NCI-H345 (cell line): ENCODE data around the gene EEF1AKMT1.
"Not testable (repeated sequence)": the region's sequence is repeated elsewhere in the genome, so short reads cannot be mapped to it uniquely, and the experiment has no call there.

ENCODE experiments used
- DNase-seq: peaks from one replicate; lab custom pipeline; 2025; lab: John Stamatoyannopoulos, UW

Gene EEF1AKMT1

DNA sequence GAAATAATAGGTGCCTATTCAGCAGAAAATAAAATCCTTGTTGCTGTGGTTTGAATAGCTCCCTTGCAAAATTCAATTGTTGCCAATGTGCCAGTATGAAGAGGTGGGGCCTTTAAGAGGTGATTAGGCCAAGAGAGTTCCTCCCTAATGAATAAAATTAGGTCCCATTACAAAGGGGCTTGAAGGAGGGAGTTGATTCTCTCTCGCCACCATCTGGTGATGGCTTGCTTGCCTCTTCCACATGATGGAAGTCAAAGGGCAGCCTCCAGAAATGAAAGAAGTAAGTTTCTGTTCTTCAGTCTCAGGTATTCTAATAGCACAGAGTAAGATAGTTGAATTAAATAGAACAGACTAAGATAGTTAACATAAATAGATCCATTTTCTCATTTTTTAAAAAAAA is 3.0 kb upstream of the EEF1AKMT1 start:
- DNase-seq: no peak

DNA sequence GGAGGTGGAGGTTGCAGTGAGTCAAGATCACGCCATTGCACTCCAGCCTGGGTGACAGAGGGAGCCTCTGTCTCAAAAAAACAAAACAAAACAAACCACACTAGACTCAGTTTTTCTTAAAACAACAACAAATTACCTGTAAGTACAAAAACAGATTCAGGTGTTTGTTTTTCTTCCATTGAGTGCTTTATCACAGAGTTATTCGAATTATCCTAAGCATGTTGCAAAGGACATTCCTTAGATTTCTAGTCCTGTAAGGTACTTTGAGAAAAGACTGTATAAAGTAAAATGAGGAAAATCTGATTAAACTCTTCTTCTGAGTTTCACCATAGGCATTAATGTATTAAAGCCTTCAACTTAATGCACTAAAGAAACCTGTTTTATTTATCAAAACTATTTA is 2.2 kb upstream of the EEF1AKMT1 start:
- DNase-seq: no peak

DNA sequence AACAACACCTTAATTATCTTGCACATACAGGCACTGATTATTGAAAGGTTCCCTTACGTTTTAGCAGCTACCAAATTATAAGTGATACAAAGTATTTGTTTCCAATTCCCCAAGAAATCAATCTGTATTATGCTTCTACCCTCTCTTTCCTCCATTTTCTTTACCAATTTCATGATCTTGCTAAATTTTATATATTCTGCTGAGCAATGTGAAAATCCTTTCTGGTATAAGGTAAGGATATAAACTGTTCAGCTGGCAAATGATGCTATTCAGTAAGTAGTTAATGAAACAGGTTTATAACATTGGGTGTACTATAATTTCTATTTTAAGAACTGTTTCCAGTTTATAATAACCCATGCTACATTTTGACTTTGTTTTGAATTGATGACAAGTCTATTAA is 985 bp upstream of the EEF1AKMT1 start:
- no peak for DNase-seq

DNA sequence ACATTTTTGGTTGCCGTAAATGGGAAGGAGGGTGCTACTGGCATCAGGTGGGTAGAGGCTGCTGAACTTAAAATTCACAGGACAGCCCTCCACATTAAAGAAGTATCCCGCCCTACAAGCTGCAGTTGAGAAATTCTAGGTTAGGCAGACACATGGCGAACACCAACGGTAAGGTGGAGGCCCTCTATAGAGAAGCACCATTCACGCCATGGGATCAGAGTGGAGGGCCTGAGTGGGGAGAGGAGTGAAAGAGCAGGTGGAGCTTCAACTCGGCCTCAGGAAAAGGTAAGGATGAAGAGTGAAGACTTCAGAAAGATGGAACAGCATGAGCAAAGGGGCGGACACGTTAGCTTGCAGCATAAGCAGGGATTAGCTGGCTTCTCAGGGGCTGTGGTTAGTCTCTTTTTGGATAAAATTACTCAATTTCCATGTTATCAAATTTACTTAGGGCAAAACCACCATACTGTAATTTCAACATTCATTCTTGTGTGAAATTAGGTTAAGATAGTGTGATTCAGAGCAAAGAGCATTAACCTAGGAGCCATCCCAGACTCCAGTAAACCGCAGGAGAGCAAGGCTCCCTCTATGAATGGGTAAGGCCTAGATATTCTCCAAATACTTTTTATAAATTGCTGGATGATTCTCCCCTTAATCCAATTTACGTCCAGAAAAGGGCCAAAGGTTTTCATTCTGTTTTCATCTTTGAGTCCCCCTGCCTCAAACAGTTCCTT is 1.2 kb downstream of the EEF1AKMT1 start:
- DNase-seq: no peak

GRCh38 chr13:20769834-20770233 is 3.9 kb downstream of the EEF1AKMT1 start:
- DNase-seq: no peak

- DNase-seq: no peak
Observed at GRCh38 chr13:20769091-20769490, 4.7 kb downstream of the EEF1AKMT1 start.

- DNase-seq: no peak
Observed at GRCh38 chr13:20767309-20767943, 6.3 kb downstream of the EEF1AKMT1 start.

DNA sequence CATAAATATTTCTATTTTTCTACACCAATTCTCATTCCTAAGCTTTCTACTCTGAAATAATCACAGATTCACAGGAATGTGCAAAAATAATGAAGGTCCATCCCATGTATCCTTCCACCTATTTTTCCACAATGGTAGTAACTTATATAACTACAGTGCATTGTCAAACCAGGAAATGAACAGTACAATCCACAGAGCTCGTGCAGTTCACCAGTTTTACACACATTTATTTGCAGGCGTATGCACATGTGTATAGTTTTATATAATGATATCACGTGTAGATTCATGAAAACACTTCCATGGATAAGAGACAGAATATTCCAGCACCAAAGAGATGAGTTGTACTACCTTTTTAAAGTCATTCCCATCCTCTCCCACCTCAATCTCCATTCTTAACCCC is 12.9 kb downstream of the EEF1AKMT1 start:
- DNase-seq: no peak

- DNase-seq: no peak
Observed at GRCh38 chr13:20754009-20754408, 19.8 kb downstream of the EEF1AKMT1 start.

DNA sequence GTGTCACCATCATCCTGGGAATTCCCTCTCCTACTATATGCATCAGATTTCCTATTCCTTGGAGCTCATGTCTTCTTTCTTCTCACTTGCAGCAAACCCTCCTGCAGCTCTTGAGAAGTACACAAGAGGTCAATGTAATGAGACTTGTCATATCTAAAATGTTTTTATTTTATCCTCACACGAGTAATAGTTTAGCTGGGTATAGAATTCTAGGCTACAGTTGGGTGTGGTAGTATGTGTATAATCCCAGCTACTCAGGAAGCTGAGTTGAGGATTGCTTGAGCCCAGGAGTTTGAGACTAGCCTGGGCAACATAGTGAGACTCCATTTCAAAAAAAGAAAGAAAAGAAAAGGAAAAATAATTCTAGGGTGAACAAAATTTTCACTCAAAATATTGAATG is 24.4 kb downstream of the EEF1AKMT1 start:
- DNase-seq: no peak

DNA sequence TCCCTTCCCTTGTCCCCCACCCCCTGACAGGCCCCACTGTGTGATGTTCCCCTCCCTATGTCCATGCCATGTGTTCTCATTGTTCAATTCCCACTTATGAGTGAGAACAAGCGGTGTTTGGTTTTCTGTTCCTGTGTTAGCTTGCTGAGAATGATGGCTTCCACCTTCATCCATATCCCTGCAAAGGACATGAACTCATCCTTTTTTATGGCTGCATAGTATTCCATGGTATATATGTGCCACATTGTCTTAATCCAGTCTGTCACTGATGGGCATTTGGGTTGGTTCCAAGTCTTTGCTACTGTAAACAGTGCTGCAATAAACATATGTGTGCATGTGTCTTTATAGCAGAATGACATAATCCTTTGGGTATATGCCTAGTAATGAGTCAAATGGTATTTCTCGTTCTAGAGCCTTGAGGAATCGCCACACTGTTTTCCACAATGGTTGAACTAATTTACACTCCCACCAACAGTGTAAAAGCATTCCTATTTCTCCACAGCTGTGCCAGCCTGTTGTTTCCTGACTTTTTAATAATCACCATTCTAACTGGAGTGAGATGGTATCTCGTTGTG is 29.8 kb downstream of the EEF1AKMT1 start:
- not testable (repeated sequence) for DNase-seq

- DNase-seq: no peak
Observed at GRCh38 chr13:20740021-20740420, 33.7 kb downstream of the EEF1AKMT1 start.

- no peak for DNase-seq
Observed at GRCh38 chr13:20738616-20739015, 35.1 kb downstream of the EEF1AKMT1 start.

DNA sequence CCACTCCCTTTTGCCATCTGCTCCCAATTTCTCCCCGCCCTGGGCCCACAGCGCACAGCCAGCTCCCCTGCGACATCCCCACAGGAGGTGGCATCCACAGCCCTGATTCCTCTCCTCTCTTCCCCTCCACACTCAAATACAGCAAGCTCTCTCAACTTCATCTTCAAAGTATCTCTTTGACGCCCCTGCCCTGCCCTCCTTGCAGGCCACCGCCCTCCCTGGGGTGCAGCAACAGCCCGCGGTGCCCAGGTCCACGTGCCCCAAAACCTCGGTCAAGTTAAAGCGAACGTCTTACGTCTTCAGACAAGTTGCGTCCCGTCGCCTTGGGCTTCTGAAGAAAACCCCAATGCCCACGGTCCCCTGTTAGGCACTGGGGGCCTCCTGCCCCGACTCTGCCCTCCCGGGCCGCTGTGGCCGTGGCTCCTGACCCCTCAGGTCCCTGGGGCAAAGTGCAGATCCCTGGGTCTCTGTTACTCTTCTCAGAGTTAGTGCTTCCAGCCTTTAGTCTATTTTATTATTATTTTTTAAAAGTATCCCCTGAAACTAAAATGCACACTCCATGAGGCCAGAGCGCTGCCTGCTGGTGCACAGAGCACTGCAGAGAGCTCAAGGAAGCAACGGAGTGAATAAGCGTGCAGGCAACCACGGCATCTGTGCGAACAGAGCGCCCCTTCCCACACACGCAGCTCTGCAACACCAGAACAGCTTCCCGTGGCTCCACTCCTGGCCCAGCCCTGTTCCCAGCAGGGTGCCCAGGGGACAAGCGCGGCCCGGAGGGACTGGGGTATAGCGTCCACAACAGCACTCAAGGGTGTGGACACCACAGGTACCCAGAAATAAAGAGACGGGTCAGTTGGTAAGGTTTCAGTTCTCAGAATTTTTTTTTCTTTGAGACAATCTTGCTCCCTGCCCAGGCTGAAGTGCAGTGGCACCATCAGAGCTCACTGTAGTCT is 43.9 kb downstream of the EEF1AKMT1 start:
- no peak for DNase-seq

- DNase-seq: no peak
Observed at GRCh38 chr13:20728579-20729311, 45.0 kb downstream of the EEF1AKMT1 start.

- DNase-seq: no peak
Observed at GRCh38 chr13:20727856-20728255, 45.9 kb downstream of the EEF1AKMT1 start.

- peak; percentile 57 for DNase-seq
Observed at GRCh38 chr13:20721454-20722357, 52.1 kb downstream of the EEF1AKMT1 start.

GRCh38 chr13:20721058-20721453 is 52.7 kb downstream of the EEF1AKMT1 start:
- DNase-seq: no peak

GRCh38 chr13:20720499-20720898 is 53.3 kb downstream of the EEF1AKMT1 start:
- DNase-seq: no peak

DNA sequence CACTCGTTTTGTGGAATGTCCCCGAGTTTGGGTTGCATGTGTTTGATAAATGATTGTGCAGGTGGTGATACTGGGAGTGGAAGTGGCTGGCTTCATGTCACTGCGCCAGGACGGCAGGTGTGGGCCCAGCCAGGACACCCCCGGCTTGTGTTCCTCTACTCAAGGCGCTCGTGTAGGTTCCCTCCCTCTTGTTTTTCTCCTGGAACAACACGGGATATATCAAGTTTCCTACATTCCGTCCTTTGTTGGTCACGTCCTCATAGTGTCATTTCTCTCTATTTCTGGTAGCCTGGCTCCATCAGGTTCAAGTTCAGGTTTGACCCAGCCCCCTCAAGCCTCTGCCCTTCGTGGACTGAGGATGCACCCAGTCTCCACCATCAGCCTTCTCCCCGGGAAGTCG is 54.0 kb downstream of the EEF1AKMT1 start:
- no peak for DNase-seq
